Measurements from ENCODE around the gene ATXN10. TPM values are rescaled to one million over a fixed set of nuclear protein-coding genes. Genes with fewer than 3 reads are reported as not detected.

Gene ATXN10
- total and polyA plus RNA-seq, 2 experiments from 2014 or later: 99.0 to 163 TPM

GRCh38 chr22:45774001-45774670, 102.5 kb downstream of the ATXN10 start (continued):
- TF ChIP-seq JUNB (IDR thresholded peaks at IDR 0.05; ENCODE audit: unreplicated experiment) (no peak), STAT1 (IDR thresholded peaks at IDR 0.05; ENCODE audit: unreplicated experiment) (no peak), CTCF (conservative IDR thresholded peaks at IDR 0.05; ENCODE audit: low read depth in 2 of 2) (no peak), ZNF114 (CRISPR knock-in tag; IDR thresholded peaks at IDR 0.05) (no peak), REST (IDR thresholded peaks at IDR 0.05; ENCODE audit: unreplicated experiment) (no peak)

- Histone ChIP-seq H3K27ac (ENCODE audit: low read depth) (no peak overlapping the region), H3F3A (replicated peaks; ENCODE audit: low read depth) (no peaks in the 10 kb centered on the region), H3K4me3 (no peak overlapping the region), H3K9me2 (ENCODE audit: insufficient read depth) (no peaks in the 10 kb centered on the region), H3K4me1 (ENCODE audit: insufficient read depth) (peaks cover 9% of the 10 kb centered on the region; the same call in 1 of the 2 replicates), H3K79me2 (replicated peaks; ENCODE audit: insufficient read depth) (peaks cover 32% of the 10 kb centered on the region), H2AFZ (no peak overlapping the region), H3K27me3 (ENCODE audit: insufficient read depth) (no peaks in the 10 kb centered on the region), H4K20me1 (replicated peaks; ENCODE audit: insufficient read depth) (peaks cover 8% of the 10 kb centered on the region), H3K4me2 (no peak overlapping the region), H3K36me3 (ENCODE audit: insufficient read depth) (no peaks in the 10 kb centered on the region)
- no peaks in the 10 kb centered on the region; the same call in 2 of the 3 replicates for H3K9me3 Mint-ChIP-seq
- no peak for DNase-seq (ENCODE audit: low spot score)
- no peak overlapping the region for H3K4me3 Mint-ChIP-seq
- peak overlapping the region; percentile 6; the same call in 1 of the 2 replicates for H3K27ac Mint-ChIP-seq
- H3K36me3 Mint-ChIP-seq (ENCODE audit: low read depth): peaks cover 16% of the 10 kb centered on the region; the same call in 2 of the 3 replicates
- no peaks in the 10 kb centered on the region for H3K27me3 Mint-ChIP-seq (ENCODE audit: insufficient read depth, low read depth, poor library complexity)
- ATAC-seq: no peak
- peaks cover 29% of the 10 kb centered on the region; the same call in 2 of the 3 replicates for H3K4me1 Mint-ChIP-seq
- TF ChIP-seq JUNB (IDR thresholded peaks at IDR 0.05; ENCODE audit: unreplicated experiment) (no peak), EZH2 (IDR thresholded peaks at IDR 0.05; ENCODE audit: low read depth, unreplicated experiment) (no peak), ETS1 (IDR thresholded peaks at IDR 0.05) (no peak), NANOG (IDR thresholded peaks at IDR 0.05; ENCODE audit: borderline replicate concordance) (no peak), REST (IDR thresholded peaks at IDR 0.05; ENCODE audit: unreplicated experiment) (no peak), CTCF (conservative IDR thresholded peaks at IDR 0.05; ENCODE audit: low read depth in 2 of 2) (no peak), POLR2AphosphoS5 (IDR thresholded peaks at IDR 0.05; ENCODE audit: low read depth) (no peak), ZNF114 (CRISPR knock-in tag; IDR thresholded peaks at IDR 0.05) (no peak), ZNF331 (CRISPR knock-in tag; IDR thresholded peaks at IDR 0.05; ENCODE audit: low read depth) (no peak), EZH2phosphoT487 (IDR thresholded peaks at IDR 0.05; ENCODE audit: unreplicated experiment) (no peak)
Observed at GRCh38 chr22:45775062-45775461, 103.4 kb downstream of the ATXN10 start.

All from GM23338 (cell line).